OCI-LY7 (cell line): ENCODE data around the gene TK2. TPM values are rescaled to one million over a fixed set of nuclear protein-coding genes. Genes with fewer than 3 reads are reported as not detected.

Source experiments
- BruUV-seq: library from RNA; stranded (reverse); fragments of 400-500 nt; replicated peaks from 2 replicates; lab custom pipeline; 2021; lab: Mats Ljungman, UMichigan
- CTCF ChIA-PET: fragments of 300-600 bp; sonication (Branson Sonifier 250); formaldehyde crosslinking; loops from one replicate; lab custom pipeline; 2022; ENCODE audit warnings: antibody characterized with exemption; ENCODE audit not compliant: unreplicated experiment; lab: Charles Lee
- POLR2A ChIA-PET: fragments of 300-600 bp; sonication (Branson Sonifier 250); formaldehyde crosslinking; loops from one replicate; lab custom pipeline; 2022; ENCODE audit warnings: antibody characterized with exemption; lab: Charles Lee
- DNase-seq: peaks from one replicate; pipeline ENCODE4 v3.0.0-alpha.2; 2015; ENCODE audit warnings: low spot score
- H2AFZ ChIP-seq: fragments of 200-600 bp; sonication (generic), shearing (Covaris generic); 2 replicates; pipeline ENCODE4 v1.6.1; 2014; ENCODE audit warnings: mild to moderate bottlenecking, antibody characterized with exemption, low read length, moderate library complexity
- H3K27ac ChIP-seq: fragments of 200-600 bp; sonication (generic); 2 replicates; pipeline ENCODE4 v1.5.1; 2014; ENCODE audit warnings: mixed run types, low read depth, mild to moderate bottlenecking, moderate library complexity, low read length, inconsistent platforms; ENCODE audit not compliant: poor library complexity, severe bottlenecking
- H3K36me3 ChIP-seq: fragments of 200-600 bp; sonication (generic); 2 replicates; pipeline ENCODE4 v1.6.1; 2014; ENCODE audit warnings: mild to moderate bottlenecking, antibody characterized with exemption, low read length, moderate library complexity, mixed read lengths; ENCODE audit not compliant: insufficient read depth
- H3K4me1 ChIP-seq: fragments of 200-600 bp; sonication (generic); 2 replicates; pipeline ENCODE4 v1.5.1; 2014; ENCODE audit warnings: mild to moderate bottlenecking, low read length; ENCODE audit not compliant: insufficient read depth, poor library complexity, severe bottlenecking
- H3K4me2 ChIP-seq: fragments of 200-600 bp; sonication (generic); 2 replicates; pipeline ENCODE4 v1.6.1; 2014; ENCODE audit warnings: mild to moderate bottlenecking, low read length
- H3K4me3 ChIP-seq: fragments of 200-600 bp; sonication (generic); 2 replicates; pipeline ENCODE4 v1.5.1; 2014; ENCODE audit warnings: mild to moderate bottlenecking, low read depth, low read length; ENCODE audit not compliant: poor library complexity, severe bottlenecking
- H3K79me2 ChIP-seq: fragments of 200-600 bp; sonication (generic); 2 replicates; pipeline ENCODE4 v1.6.1; 2016; ENCODE audit warnings: low read depth, mild to moderate bottlenecking, low read length, moderate library complexity, mixed read lengths; ENCODE audit not compliant: insufficient read depth
- H3K9me2 ChIP-seq: fragments of 200-600 bp; sonication (generic); 2 replicates; pipeline ENCODE4 v1.6.1; 2016; ENCODE audit warnings: mild to moderate bottlenecking, low read length, mixed read lengths; ENCODE audit not compliant: insufficient read depth
- H3K9me3 ChIP-seq: fragments of 200-600 bp; sonication (generic); 2 replicates; pipeline ENCODE4 v1.6.1; 2014; ENCODE audit warnings: mild to moderate bottlenecking, mixed run types, low read length, mixed read lengths
- H4K20me1 ChIP-seq: fragments of 200-600 bp; sonication (generic); 2 replicates; pipeline ENCODE4 v1.6.1; 2014; ENCODE audit warnings: mild to moderate bottlenecking, antibody characterized with exemption, low read length, moderate library complexity, mixed read lengths; ENCODE audit not compliant: insufficient read depth
- CTCF ChIP-seq: fragments of 200-600 bp; sonication (generic); conservative IDR thresholded peaks from 2 replicates; pipeline ENCODE4 v1.5.1; 2014; ENCODE audit warnings: mild to moderate bottlenecking, antibody characterized with exemption, low read length, moderate library complexity, mixed read lengths
- EZH2phosphoT487 ChIP-seq: fragments of 200-600 bp; sonication (generic); IDR thresholded peaks from 2 replicates; pipeline ENCODE4 v1.6.1; 2018; ENCODE audit warnings: low read depth, borderline replicate concordance, mild to moderate bottlenecking, mixed run types, antibody characterized with exemption, low read length, moderate library complexity, mixed read lengths
- intact Hi-C: fragments of 100-400 bp; cut with micrococcal nuclease; formaldehyde crosslinking; loops from one replicate; pipeline ENCODE4 v1.10.0; 2022; ENCODE audit not compliant: unreplicated experiment
- total RNA-seq, 2 experiments: library from RNA; depleted of rRNA in 1 of 2; stranded (reverse); fragments of >200 nt in 1 of 2; shearing (Covaris generic) in 1 of 2; gene quantifications; 2 replicates each; pipeline ENCODE4 v1.2.3, GENCODE V29; 2014 to 2022

Gene TK2
- total RNA-seq, 2 experiments from 2014 or later, result 0.06 to 1.9 TPM

GRCh38 chr16:66488505-66488904, 61.4 kb downstream of the TK2 start:
- no peak overlapping the region for H3K4me2 ChIP-seq
- no peak overlapping the region for H2AFZ ChIP-seq
- H3K9me3 ChIP-seq, result no peaks in the 10 kb centered on the region
- BruUV-seq, result no TSS peak
- no peaks in the 10 kb centered on the region for H4K20me1 ChIP-seq
- H3K9me2 ChIP-seq, result no peaks in the 10 kb centered on the region
- ChIA-PET POLR2A (interaction anchor here (0.7 to 0.9 kb wide), 4 partner anchors 12 to 83 kb away, joined by 3 to 4 read pairs (median 3); no protein-coding TSS in a partner anchor), CTCF (no interaction called here)
- no peaks in the 10 kb centered on the region for H3K36me3 ChIP-seq
- TF ChIP-seq EZH2phosphoT487, result no peak
- TF ChIP-seq CTCF, result no peak
- H3K4me3 ChIP-seq, result no peak overlapping the region
- H3K4me1 ChIP-seq, result no peaks in the 10 kb centered on the region
- no peak for DNase-seq
- no peaks in the 10 kb centered on the region for H3K79me2 ChIP-seq
- intact Hi-C loops, result no loop called here
- H3K27ac ChIP-seq, result no peak overlapping the region

- no TSS peak for BruUV-seq
- Histone ChIP-seq H3K9me2 (no peaks in the 10 kb centered on the region), H3K79me2 (no peaks in the 10 kb centered on the region), H3K9me3 (no peaks in the 10 kb centered on the region), H3K4me1 (no peaks in the 10 kb centered on the region), H3K36me3 (no peaks in the 10 kb centered on the region), H3K27ac (no peak overlapping the region), H4K20me1 (no peaks in the 10 kb centered on the region), H2AFZ (no peak overlapping the region), H3K4me3 (no peak overlapping the region), H3K4me2 (no peak overlapping the region)
- CTCF ChIA-PET, result no interaction called here
- intact Hi-C loops, result no loop called here
- no peak for TF ChIP-seq EZH2phosphoT487
- no peak for TF ChIP-seq CTCF
- no peak for DNase-seq
- POLR2A ChIA-PET, result interaction anchor here (0.7 to 0.9 kb wide), 4 partner anchors 12 to 127 kb away, joined by 3 to 4 read pairs (median 3); no protein-coding TSS in a partner anchor
These were observed 62.2 kb downstream of the TK2 start for GRCh38 chr16:66487580-66488275.
